Adrenal gland (tissue), 5 donors: Measurements from ENCODE around the gene STK39.

Experiments used
- POLR2A ChIP-seq, 2 donors: fragments of 450-650 bp; IDR thresholded peaks; one replicate each; pipeline ENCODE4 v1.6.1; 2017; ENCODE audit warnings: antibody characterized with exemption in 2 of 2, mild to moderate bottlenecking in 2 of 2, moderate library complexity in 1 of 2
- TF ChIP-seq, protein P1 (sequence below), 6 experiments: fragments of 450-650 bp in 4 of 6; fragments of 200-600 bp in 2 of 6; sonication (generic) in 1 of 6; IDR thresholded peaks; 1 replicate in 5 of 6; 2 replicates in 1 of 6; pipeline versions ENCODE4 v1.5.1 to v1.8.0; 2016 to 2021; ENCODE audit warnings: antibody characterized with exemption in 6 of 6, mild to moderate bottlenecking in 2 of 6, moderate library complexity in 1 of 6
- donor health status: DM: no; HTN: no; CAD: no.

DNA sequence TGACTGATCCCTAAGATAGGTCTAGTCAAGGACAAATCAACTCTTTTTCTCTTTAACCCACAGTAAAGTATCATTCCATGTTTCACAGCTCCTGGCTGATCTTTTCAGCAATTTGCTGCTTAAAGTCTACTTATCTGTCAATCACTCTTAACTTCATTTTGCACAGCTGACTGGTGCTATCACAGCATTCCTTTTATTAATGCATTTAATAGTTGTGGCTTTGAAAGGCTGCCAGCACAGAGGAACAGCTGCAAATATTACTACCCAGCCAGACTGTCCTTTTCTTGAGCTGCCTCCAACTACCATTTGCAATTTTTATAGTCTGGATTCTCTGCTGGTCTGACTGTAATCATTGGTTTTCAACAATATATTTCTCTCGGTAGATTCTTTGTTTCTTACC lies 303.5 kb downstream of the STK39 start:
- TF ChIP-seq POLR2A (IDR thresholded peaks at IDR 0.05), result no peak
- TF ChIP-seq, protein P1, sequence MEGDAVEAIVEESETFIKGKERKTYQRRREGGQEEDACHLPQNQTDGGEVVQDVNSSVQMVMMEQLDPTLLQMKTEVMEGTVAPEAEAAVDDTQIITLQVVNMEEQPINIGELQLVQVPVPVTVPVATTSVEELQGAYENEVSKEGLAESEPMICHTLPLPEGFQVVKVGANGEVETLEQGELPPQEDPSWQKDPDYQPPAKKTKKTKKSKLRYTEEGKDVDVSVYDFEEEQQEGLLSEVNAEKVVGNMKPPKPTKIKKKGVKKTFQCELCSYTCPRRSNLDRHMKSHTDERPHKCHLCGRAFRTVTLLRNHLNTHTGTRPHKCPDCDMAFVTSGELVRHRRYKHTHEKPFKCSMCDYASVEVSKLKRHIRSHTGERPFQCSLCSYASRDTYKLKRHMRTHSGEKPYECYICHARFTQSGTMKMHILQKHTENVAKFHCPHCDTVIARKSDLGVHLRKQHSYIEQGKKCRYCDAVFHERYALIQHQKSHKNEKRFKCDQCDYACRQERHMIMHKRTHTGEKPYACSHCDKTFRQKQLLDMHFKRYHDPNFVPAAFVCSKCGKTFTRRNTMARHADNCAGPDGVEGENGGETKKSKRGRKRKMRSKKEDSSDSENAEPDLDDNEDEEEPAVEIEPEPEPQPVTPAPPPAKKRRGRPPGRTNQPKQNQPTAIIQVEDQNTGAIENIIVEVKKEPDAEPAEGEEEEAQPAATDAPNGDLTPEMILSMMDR (IDR thresholded peaks at IDR 0.05), result no peak
